Naive thymus-derived CD8-positive, alpha-beta T cell (primary cell): ENCODE measurements around the gene GPR87. TPM values are rescaled to one million over a fixed set of nuclear protein-coding genes. Genes with fewer than 3 reads are reported as not detected.

ENCODE experiments used
- ATAC-seq, 2 donors: fragments of 150-1000 bp; cut with Tn5 transposase in 1 of 2; sonication (Bioruptor Pico), chemical (Tn5 transposase) in 1 of 2; 1 replicate in 1 of 2; 2 replicates in 1 of 2; pipeline ENCODE4 v1.10.0; 2021; ENCODE audit warnings: mild to moderate bottlenecking in 2 of 2, moderate library complexity in 2 of 2
- POLR2A ChIA-PET: fragments of 350-600 bp; sonication (Branson Sonifier 250); formaldehyde crosslinking; loops from one replicate; lab custom pipeline; 2021; ENCODE audit warnings: antibody characterized with exemption; lab: Charles Lee
- DNase-seq, 10 donors: peaks; one replicate each; pipeline versions ENCODE4 v3.0.0 to v3.0.0-alpha.2; 2020 to 2022
- H3K27ac Mint-ChIP-seq, 10 donors: one replicate each; pipeline ENCODE4 v1.8.0; 2020 to 2022; ENCODE audit warnings: mild to moderate bottlenecking in 10 of 10, mixed read lengths in 10 of 10, moderate library complexity in 4 of 10, inconsistent platforms in 1 of 10
- H3K27me3 Mint-ChIP-seq, 5 donors: one replicate each; pipeline ENCODE4 v1.8.0; 2021 to 2022; ENCODE audit warnings: mixed read lengths in 5 of 5
- H3K36me3 Mint-ChIP-seq, 3 donors: one replicate each; pipeline ENCODE4 v1.8.0; 2020 to 2022; ENCODE audit warnings: mixed read lengths in 3 of 3, mild to moderate bottlenecking in 2 of 3, inconsistent platforms in 1 of 3
- H3K4me1 Mint-ChIP-seq, 4 donors: one replicate each; pipeline ENCODE4 v1.8.0; 2021 to 2022; ENCODE audit warnings: mixed read lengths in 4 of 4
- H3K4me3 Mint-ChIP-seq, 10 donors: one replicate each; pipeline ENCODE4 v1.8.0; 2020 to 2022; ENCODE audit warnings: mild to moderate bottlenecking in 10 of 10, mixed read lengths in 10 of 10, moderate library complexity in 6 of 10, inconsistent platforms in 1 of 10
- H3K9me3 Mint-ChIP-seq, 9 donors: one replicate each; pipeline ENCODE4 v1.8.0; 2020 to 2022; ENCODE audit warnings: mixed read lengths in 9 of 9, mild to moderate bottlenecking in 3 of 9, inconsistent platforms in 1 of 9, moderate library complexity in 1 of 9
- polyA plus RNA-seq, 3 donors: library from polyadenylated mRNA; unstranded; fragments of 300-500 nt; fragmentation: Illumina TruSeq; gene quantifications; one replicate each; pipeline ENCODE4 v1.2.3, GENCODE V29; 2021
- total RNA-seq, 8 experiments: library from RNA in 2 of 8; stranded (reverse) in 2 of 8; gene quantifications; one replicate each; pipeline ENCODE4 v1.2.3 and lab custom pipeline; 2021 to 2026

GPR87 gene
- total and polyA plus RNA-seq, 5 experiments from 2014 or later: not detected

GRCh38 chr3:151314137-151314536 is 2.5 kb downstream of the GPR87 start:
- Mint-ChIP-seq H3K27me3 (peaks cover 0 to 5% (median 0%) of the 10 kb centered on the region in 5 donors), H3K9me3 (no peaks in the 10 kb centered on the region), H3K4me3 (no peak overlapping the region), H3K4me1 (peaks cover 0 to 1% (median 0%) of the 10 kb centered on the region in 4 donors), H3K27ac (no peak overlapping the region), H3K36me3 (no peaks in the 10 kb centered on the region)
- POLR2A ChIA-PET: no interaction called here
- DNase-seq (no peak), ATAC-seq (no peak)

GRCh38 chr3:151312972-151313371 is 3.6 kb downstream of the GPR87 start:
- Mint-ChIP-seq H3K4me1 (peaks cover 0 to 1% (median 0%) of the 10 kb centered on the region in 4 donors), H3K27ac (no peak overlapping the region), H3K27me3 (peaks cover 0 to 5% (median 0%) of the 10 kb centered on the region in 5 donors), H3K9me3 (no peaks in the 10 kb centered on the region), H3K36me3 (no peaks in the 10 kb centered on the region), H3K4me3 (no peak overlapping the region)
- DNase-seq: no peak
- ATAC-seq: no peak
- POLR2A ChIA-PET: interaction anchor here (0.6 kb wide), 1 partner anchor 8 kb away, joined by 3 read pairs; no protein-coding TSS in a partner anchor

- Mint-ChIP-seq H3K27me3 (peaks cover 0 to 5% (median 0%) of the 10 kb centered on the region in 5 donors), H3K36me3 (no peaks in the 10 kb centered on the region), H3K4me1 (peaks cover 0 to 9% (median 0%) of the 10 kb centered on the region in 4 donors), H3K9me3 (no peaks in the 10 kb centered on the region), H3K4me3 (no peak overlapping the region), H3K27ac (peak overlapping the region in 1 of 10 donors; percentile 61)
- DNase-seq (no peak), ATAC-seq (no peak)
- POLR2A ChIA-PET: no interaction called here
Measured at GRCh38 chr3:151309566-151309965, 7.1 kb downstream of the GPR87 start.

- DNase-seq (no peak), ATAC-seq (no peak)
- no peak overlapping the region for H3K27ac Mint-ChIP-seq
- H3K4me1 Mint-ChIP-seq: peaks cover 0 to 9% (median 0%) of the 10 kb centered on the region in 4 donors
- H3K4me3 Mint-ChIP-seq: no peak overlapping the region
- peaks cover 0 to 2% (median 0%) of the 10 kb centered on the region in 9 donors for H3K9me3 Mint-ChIP-seq
- POLR2A ChIA-PET: no interaction called here
- no peaks in the 10 kb centered on the region for H3K36me3 Mint-ChIP-seq
- H3K27me3 Mint-ChIP-seq: peaks cover 4 to 15% (median 9%) of the 10 kb centered on the region in 5 donors
Measured at GRCh38 chr3:151307583-151308488, 8.8 kb downstream of the GPR87 start.

- no peak for DNase-seq
- H3K9me3 Mint-ChIP-seq: peaks cover 0 to 2% (median 0%) of the 10 kb centered on the region in 9 donors
- no peak overlapping the region for H3K4me3 Mint-ChIP-seq
- ATAC-seq: no peak
- no peaks in the 10 kb centered on the region for H3K36me3 Mint-ChIP-seq
- POLR2A ChIA-PET: no interaction called here
- H3K27me3 Mint-ChIP-seq: peaks cover 4 to 19% (median 14%) of the 10 kb centered on the region in 5 donors
- peaks cover 0 to 9% (median 0%) of the 10 kb centered on the region in 4 donors for H3K4me1 Mint-ChIP-seq
- no peak overlapping the region for H3K27ac Mint-ChIP-seq
Measured at GRCh38 chr3:151307131-151307530, 9.5 kb downstream of the GPR87 start.

GRCh38 chr3:151306168-151306810 is 10.3 kb downstream of the GPR87 start:
- Mint-ChIP-seq H3K27me3 (peaks cover 4 to 19% (median 14%) of the 10 kb centered on the region in 5 donors), H3K9me3 (peaks cover 0 to 2% (median 0%) of the 10 kb centered on the region in 9 donors), H3K36me3 (no peaks in the 10 kb centered on the region), H3K4me3 (no peak overlapping the region), H3K4me1 (peaks cover 0 to 9% (median 0%) of the 10 kb centered on the region in 4 donors), H3K27ac (no peak overlapping the region)
- POLR2A ChIA-PET: no interaction called here
- DNase-seq (no peak), ATAC-seq (no peak)

- POLR2A ChIA-PET: no interaction called here
- no peak overlapping the region for H3K4me3 Mint-ChIP-seq
- no peak overlapping the region for H3K27ac Mint-ChIP-seq
Measured at GRCh38 chr3:151305775-151306151, 10.9 kb downstream of the GPR87 start.

GRCh38 chr3:151305060-151305774 is 11.4 kb downstream of the GPR87 start:
- DNase-seq (no peak), ATAC-seq (no peak)
- Mint-ChIP-seq H3K27ac (no peak overlapping the region), H3K36me3 (no peaks in the 10 kb centered on the region), H3K27me3 (peaks cover 6 to 19% (median 14%) of the 10 kb centered on the region in 5 donors), H3K9me3 (peaks cover 0 to 2% (median 0%) of the 10 kb centered on the region in 9 donors), H3K4me3 (no peak overlapping the region), H3K4me1 (peaks cover 0 to 9% (median 0%) of the 10 kb centered on the region in 4 donors)
- POLR2A ChIA-PET: interaction anchor here (0.7 kb wide), 1 partner anchor 8 kb away, joined by 3 read pairs; no protein-coding TSS in a partner anchor

More at GRCh38 chr3:151305775-151306151, 10.9 kb downstream of the GPR87 start:
- no peak for ATAC-seq
- Mint-ChIP-seq H3K4me1 (peaks cover 0 to 9% (median 0%) of the 10 kb centered on the region in 4 donors), H3K9me3 (peaks cover 0 to 2% (median 0%) of the 10 kb centered on the region in 9 donors), H3K27me3 (peaks cover 5 to 19% (median 14%) of the 10 kb centered on the region in 5 donors), H3K36me3 (no peaks in the 10 kb centered on the region)
- DNase-seq: no peak

- Mint-ChIP-seq H3K4me3 (no peak overlapping the region), H3K36me3 (no peaks in the 10 kb centered on the region), H3K27ac (no peak overlapping the region), H3K27me3 (peaks cover 9 to 25% (median 16%) of the 10 kb centered on the region in 5 donors), H3K4me1 (peaks cover 0 to 9% (median 0%) of the 10 kb centered on the region in 4 donors), H3K9me3 (peaks cover 0 to 2% (median 0%) of the 10 kb centered on the region in 9 donors)
- ATAC-seq: no peak
- POLR2A ChIA-PET: no interaction called here
- DNase-seq: no peak
Measured at GRCh38 chr3:151303751-151304150, 12.9 kb downstream of the GPR87 start.

- H3K9me3 Mint-ChIP-seq: peaks cover 0 to 2% (median 0%) of the 10 kb centered on the region in 9 donors
- ATAC-seq (no peak), DNase-seq (no peak)
- H3K4me3 Mint-ChIP-seq: no peak overlapping the region
- POLR2A ChIA-PET: no interaction called here
- H3K36me3 Mint-ChIP-seq: no peaks in the 10 kb centered on the region
- H3K27ac Mint-ChIP-seq: no peak overlapping the region
- H3K4me1 Mint-ChIP-seq: peaks cover 0 to 9% (median 0%) of the 10 kb centered on the region in 4 donors
- H3K27me3 Mint-ChIP-seq: peaks cover 9 to 25% (median 16%) of the 10 kb centered on the region in 5 donors
Measured at GRCh38 chr3:151301787-151302186, 14.8 kb downstream of the GPR87 start.

- Mint-ChIP-seq H3K27ac (no peak overlapping the region), H3K27me3 (peaks cover 9 to 25% (median 16%) of the 10 kb centered on the region in 5 donors), H3K4me1 (peaks cover 0 to 3% (median 0%) of the 10 kb centered on the region in 4 donors), H3K36me3 (no peaks in the 10 kb centered on the region), H3K9me3 (peaks cover 0 to 2% (median 0%) of the 10 kb centered on the region in 9 donors), H3K4me3 (no peak overlapping the region)
- no peak for ATAC-seq
- POLR2A ChIA-PET: no interaction called here
- DNase-seq: no peak
Measured at GRCh38 chr3:151300539-151300938, 16.1 kb downstream of the GPR87 start.

GRCh38 chr3:151299006-151299405 is 17.6 kb downstream of the GPR87 start:
- Mint-ChIP-seq H3K27ac (no peak overlapping the region), H3K4me1 (no peaks in the 10 kb centered on the region), H3K9me3 (peaks cover 0 to 2% (median 0%) of the 10 kb centered on the region in 9 donors), H3K27me3 (peaks cover 8 to 25% (median 16%) of the 10 kb centered on the region in 5 donors), H3K4me3 (no peak overlapping the region), H3K36me3 (no peaks in the 10 kb centered on the region)
- ATAC-seq (no peak), DNase-seq (no peak)
- POLR2A ChIA-PET: no interaction called here
